Fibroblast of the aortic adventitia (primary cell): ENCODE measurements around the gene STIMATE. TPM values are rescaled to one million over a fixed set of nuclear protein-coding genes. Genes with fewer than 3 reads are reported as not detected.

Experiments used
- DNase-seq: peaks from one replicate; pipeline ENCODE4 v3.0.0-alpha.2; 2010; ENCODE audit warnings: low read depth
- H3K4me3 ChIP-seq: 2 replicates; pipeline ENCODE4 v1.5.1; 2011; ENCODE audit warnings: low read depth, mild to moderate bottlenecking, control low read depth, low read length, moderate library complexity
- CTCF ChIP-seq: IDR thresholded peaks from 2 replicates; pipeline ENCODE4 v1.5.1; 2011; ENCODE audit warnings: mild to moderate bottlenecking, low read length, control low read depth, inconsistent platforms; ENCODE audit not compliant: insufficient read depth
- total RNA-seq: library from RNA; depleted of rRNA; stranded (reverse); fragments of >200 nt; gene quantifications from 2 replicates; pipeline ENCODE4 v1.2.3, GENCODE V29; 2012; ENCODE audit warnings: low replicate concordance

The STIMATE gene
- total RNA-seq, 1 donor, result 13.1 TPM

DNA sequence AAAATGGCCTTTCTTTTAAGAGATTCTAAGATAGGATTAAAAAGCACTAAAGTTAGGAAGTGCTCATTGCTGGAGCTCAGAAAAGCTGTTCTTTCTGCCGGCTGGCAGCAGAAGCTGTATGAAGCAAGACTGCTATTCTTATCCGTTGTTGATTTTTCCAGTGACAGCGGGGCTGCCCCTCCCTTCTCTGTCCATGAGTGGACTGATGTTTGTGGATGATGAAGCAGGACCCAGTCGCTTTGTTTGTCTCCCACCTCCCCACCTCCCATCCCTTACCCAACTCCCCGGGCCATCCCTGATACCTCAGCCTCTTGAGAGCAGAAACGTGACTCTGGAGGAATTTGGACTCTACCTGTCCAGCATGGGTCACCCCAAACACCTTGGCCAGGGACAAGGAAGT is 52.2 kb downstream of the STIMATE start:
- no peak for TF ChIP-seq CTCF

DNA sequence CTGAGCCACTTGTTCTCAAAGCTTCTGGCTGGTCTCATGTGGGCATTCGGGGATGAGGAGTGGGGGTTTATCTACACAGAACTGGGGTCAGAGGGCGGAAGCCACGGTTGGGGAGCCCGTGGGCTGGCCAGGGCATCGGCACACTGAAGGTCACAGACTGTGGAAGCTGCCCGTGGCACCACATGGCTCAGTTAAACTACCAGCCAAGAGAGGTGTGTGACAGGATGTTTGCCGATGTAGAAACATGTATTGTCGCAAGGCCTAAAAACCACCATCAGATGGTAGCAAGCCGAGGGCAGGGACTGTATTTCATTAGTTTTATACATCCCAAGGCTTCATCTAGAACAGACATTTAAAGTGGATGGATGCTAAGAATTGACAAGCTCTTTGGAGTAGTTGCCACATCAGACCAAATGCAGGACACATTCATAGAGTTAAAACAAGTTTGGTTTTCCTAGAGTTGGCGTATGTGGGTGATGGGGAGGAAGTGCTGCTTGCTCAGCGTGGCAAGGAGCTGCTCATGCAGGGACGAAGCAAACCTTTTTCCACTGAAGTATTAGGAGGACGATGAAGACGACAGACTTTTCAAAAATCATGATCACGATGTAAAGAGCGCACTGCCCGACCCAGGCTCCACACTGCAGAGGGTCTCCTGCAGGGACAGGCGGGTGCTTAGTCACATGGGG is 52.9 kb downstream of the STIMATE start:
- TF ChIP-seq CTCF, result no peak
- H3K4me3 ChIP-seq, result no peak overlapping the region
- DNase-seq, result no peak

More for the DNA sequence above, 52.2 kb downstream of the STIMATE start:
- no peak overlapping the region for H3K4me3 ChIP-seq
- peak; percentile 77 for DNase-seq

DNA sequence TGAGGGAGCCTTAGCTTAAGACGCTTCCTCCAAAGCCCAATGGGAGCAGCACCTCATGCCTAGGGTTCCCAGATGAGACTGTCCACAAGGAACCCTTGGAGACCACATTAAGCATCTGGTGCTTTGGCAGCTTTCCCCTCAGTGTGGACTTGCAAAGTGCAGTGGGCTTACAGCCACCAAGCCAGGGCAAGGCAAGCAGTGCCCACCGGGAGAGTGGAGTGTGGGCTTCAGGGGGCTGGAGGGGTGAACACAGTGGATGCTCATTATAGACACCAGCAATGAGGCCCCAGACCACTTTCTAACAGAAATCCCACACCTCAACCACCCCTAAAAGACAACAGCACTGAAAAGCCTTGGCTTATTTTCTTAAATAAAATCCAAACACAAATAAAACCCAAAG is 53.5 kb downstream of the STIMATE start:
- no peak for TF ChIP-seq CTCF
- H3K4me3 ChIP-seq, result no peak overlapping the region
- no peak for DNase-seq

DNA sequence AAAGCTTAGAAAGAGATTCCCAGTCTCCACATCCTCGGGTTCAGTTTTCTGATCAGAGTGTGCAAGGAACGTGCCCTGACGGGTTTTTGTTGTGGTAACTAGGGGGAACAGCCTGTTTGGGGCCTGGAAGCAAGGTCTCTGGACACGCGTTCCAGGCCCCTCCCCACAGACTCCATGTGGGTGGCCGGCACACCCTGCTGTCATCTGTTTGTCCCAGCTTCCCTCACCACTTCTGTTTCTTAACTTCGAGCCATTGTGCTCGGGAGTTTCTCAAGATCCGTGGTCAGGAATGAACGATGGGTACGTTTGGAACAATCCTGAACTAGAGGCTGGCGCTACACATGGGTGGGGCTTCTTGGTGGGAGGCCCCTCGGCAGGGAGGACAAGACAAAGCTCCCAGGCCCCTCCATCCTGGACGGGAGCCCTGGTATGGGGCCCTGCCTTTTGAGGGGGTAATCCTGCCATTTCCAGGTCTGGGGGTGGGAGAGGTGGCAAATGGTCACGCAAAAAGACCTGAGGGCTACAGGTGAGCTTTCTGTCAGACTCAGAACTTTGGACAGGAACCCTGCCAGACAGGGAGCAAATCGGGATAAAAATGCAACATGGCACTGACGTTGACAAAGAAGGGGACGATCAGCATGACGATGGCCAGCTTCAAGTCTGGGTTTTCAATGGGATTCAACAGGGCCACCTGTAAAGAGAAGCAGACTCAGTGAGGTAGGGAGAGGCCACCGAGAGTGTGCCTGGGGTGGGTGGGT is 54.1 kb downstream of the STIMATE start:
- no peak for TF ChIP-seq CTCF
- no peak for DNase-seq
- no peak overlapping the region for H3K4me3 ChIP-seq

DNA sequence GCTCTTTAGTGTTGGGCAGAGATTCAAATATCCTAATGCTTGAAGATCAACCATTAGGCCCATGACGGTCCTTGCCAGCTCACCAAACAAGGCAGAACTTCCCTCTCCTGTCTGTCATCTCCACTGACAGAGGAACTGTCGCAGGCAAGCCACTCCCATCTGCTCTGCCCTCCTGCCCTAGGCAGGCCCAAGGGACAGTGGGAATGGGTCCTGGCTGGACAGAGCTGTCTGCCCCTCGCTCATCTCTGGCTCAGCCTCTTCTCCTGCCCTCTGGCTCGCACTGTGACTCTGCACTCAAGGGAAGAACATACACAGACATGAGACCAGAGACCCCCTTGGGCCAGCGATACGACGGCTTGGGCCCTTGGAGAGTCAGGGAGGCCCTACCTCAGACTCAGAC is 54.9 kb downstream of the STIMATE start:
- TF ChIP-seq CTCF, result no peak
- no peak for DNase-seq

GRCh38 chr3:52841981-52842340 is 55.4 kb downstream of the STIMATE start:
- TF ChIP-seq CTCF, result no peak
- DNase-seq, result no peak
- no peak overlapping the region for H3K4me3 ChIP-seq

More for the DNA sequence above, 54.9 kb downstream of the STIMATE start:
- H3K4me3 ChIP-seq, result no peak overlapping the region
